SK-N-SH (cell line): ENCODE results near the gene BICC1.

Source experiments
- CHD2 ChIP-seq: fragments of 150-350 bp; IDR thresholded peaks from 2 replicates; pipeline ENCODE4 v1.6.1; 2018; ENCODE audit warnings: low read length; ENCODE audit not compliant: partially characterized antibody
- CTCF ChIP-seq: fragments of 200-600 bp; sonication (generic); IDR thresholded peaks from 2 replicates; pipeline ENCODE4 v1.6.1; 2017; ENCODE audit warnings: antibody characterized with exemption, mild to moderate bottlenecking, moderate library complexity
- RAD21 ChIP-seq: IDR thresholded peaks from 2 replicates; pipeline ENCODE4 v1.6.1; 2012; ENCODE audit warnings: mild to moderate bottlenecking, low read length

DNA sequence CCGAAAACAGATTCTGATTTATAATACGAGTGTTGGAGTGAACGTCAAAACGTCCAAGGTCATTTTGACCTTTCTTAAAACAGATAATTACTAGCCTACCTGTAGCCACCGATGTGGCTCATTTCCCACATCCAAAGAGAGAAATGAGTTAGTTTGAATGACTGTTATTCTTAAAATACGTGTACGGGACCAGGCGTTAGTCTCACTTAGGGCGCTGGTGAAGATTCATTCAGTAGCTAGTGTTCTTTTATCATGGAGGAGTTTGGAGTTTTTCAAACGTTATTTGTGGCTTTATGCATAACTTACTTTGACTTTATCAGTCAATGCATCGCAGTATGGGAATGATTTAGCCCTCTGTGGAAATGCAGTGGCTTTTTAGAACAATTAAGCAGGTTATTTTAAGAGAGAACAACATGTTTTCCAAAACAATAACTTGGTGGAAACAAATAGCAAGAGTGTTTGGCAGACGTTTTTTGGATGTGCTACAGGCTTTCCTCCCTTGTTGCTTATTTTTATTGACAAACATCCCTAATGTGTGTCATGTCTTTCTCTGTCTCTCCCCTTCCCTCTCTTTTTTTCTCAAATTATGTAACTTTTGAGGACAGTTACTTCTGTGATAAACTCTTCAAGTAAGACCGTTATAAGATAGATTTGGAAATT lies 1.6 kb downstream of the BICC1 start:
- no peak for TF ChIP-seq CTCF
- TF ChIP-seq RAD21 = no peak
- TF ChIP-seq CHD2 = no peak
